ENCODE results near the gene MSH3.

The MSH3 gene

DNA sequence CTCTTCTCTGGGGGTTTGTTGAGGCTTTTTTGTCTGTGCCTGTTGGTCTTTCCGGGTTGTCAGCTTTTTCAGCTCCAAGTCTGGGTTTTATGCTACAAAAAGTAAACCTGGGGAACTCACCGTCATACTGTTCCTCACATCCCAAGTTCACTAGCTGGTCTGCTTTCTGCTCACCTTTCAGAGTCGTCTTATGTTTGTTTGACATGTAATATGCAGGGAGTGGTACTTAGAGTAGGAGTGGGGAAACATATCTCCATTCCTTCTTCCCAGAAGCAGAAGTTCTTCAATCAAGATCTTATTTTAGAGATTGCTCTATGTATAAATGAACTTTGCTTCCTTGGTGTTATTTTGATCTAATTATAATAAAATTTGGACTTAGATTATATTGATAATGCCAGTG lies 42.0 kb downstream of the MSH3 start:
- Histone ChIP-seq H2AFZ (ENCODE audit: low read length) (no peak overlapping the region), H3K4me2 (ENCODE audit: low read depth, low read length) (no peak overlapping the region), H3K79me2 (ENCODE audit: low read length) (no peaks in the 10 kb centered on the region), H3K9me3 (replicated peaks; ENCODE audit: insufficient read depth, low read length) (no peaks in the 10 kb centered on the region), H3K36me3 (replicated peaks; ENCODE audit: insufficient read depth, low read length) (no peaks in the 10 kb centered on the region), H3K9ac (ENCODE audit: low read length) (no peak overlapping the region), H3K4me3 (ENCODE audit: low read length) (no peak overlapping the region), H4K20me1 (ENCODE audit: insufficient read depth, low read length) (no peaks in the 10 kb centered on the region), H3F3A (ENCODE audit: insufficient read depth, low read length) (no peaks in the 10 kb centered on the region), H3K9me2 (replicated peaks; ENCODE audit: insufficient read depth, low read length) (no peaks in the 10 kb centered on the region), H3K27me3 (replicated peaks; ENCODE audit: insufficient read depth, low read length) (no peaks in the 10 kb centered on the region), H3K27ac (ENCODE audit: low read length) (no peak overlapping the region), H3K4me1 (ENCODE audit: low read length) (no peaks in the 10 kb centered on the region)
- no peak for DNase-seq
- TF ChIP-seq, protein P1, sequence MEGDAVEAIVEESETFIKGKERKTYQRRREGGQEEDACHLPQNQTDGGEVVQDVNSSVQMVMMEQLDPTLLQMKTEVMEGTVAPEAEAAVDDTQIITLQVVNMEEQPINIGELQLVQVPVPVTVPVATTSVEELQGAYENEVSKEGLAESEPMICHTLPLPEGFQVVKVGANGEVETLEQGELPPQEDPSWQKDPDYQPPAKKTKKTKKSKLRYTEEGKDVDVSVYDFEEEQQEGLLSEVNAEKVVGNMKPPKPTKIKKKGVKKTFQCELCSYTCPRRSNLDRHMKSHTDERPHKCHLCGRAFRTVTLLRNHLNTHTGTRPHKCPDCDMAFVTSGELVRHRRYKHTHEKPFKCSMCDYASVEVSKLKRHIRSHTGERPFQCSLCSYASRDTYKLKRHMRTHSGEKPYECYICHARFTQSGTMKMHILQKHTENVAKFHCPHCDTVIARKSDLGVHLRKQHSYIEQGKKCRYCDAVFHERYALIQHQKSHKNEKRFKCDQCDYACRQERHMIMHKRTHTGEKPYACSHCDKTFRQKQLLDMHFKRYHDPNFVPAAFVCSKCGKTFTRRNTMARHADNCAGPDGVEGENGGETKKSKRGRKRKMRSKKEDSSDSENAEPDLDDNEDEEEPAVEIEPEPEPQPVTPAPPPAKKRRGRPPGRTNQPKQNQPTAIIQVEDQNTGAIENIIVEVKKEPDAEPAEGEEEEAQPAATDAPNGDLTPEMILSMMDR (IDR thresholded peaks at IDR 0.05; ENCODE audit: low read length), result no peak
- no peak for TF ChIP-seq EZH2 (optimal IDR thresholded peaks at IDR 0.05; ENCODE audit: low read depth, low read length)
- TF ChIP-seq EZH2phosphoT487 (IDR thresholded peaks at IDR 0.05; ENCODE audit: low read length), result no peak

DNA sequence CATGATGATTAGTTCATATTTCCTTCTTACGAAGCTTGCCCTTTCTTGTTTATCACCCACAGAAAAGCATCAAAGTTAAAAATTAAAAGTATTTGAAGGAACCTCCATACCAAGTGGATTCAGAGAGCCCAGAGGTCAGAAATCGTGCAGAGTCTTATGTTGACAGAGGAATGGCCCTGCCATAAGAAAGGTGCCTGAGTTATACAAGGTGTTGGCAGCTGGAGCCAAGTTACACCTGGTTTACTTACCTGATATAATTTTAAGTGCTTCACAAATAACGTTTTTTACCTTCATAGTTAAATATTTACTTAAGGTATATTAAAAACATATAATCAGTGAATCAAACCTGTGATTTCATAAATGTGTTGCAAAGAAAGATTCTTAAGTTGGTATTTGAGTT lies 42.6 kb downstream of the MSH3 start:
- Histone ChIP-seq H3K9me2 (replicated peaks; ENCODE audit: insufficient read depth, low read length) (no peaks in the 10 kb centered on the region), H3K36me3 (replicated peaks; ENCODE audit: insufficient read depth, low read length) (no peaks in the 10 kb centered on the region), H3K9me3 (replicated peaks; ENCODE audit: insufficient read depth, low read length) (no peaks in the 10 kb centered on the region), H3K9ac (ENCODE audit: low read length) (no peak overlapping the region), H4K20me1 (ENCODE audit: insufficient read depth, low read length) (no peaks in the 10 kb centered on the region), H3K4me2 (ENCODE audit: low read depth, low read length) (no peak overlapping the region), H3K4me3 (ENCODE audit: low read length) (no peak overlapping the region), H2AFZ (ENCODE audit: low read length) (no peak overlapping the region), H3F3A (ENCODE audit: insufficient read depth, low read length) (no peaks in the 10 kb centered on the region), H3K27me3 (replicated peaks; ENCODE audit: insufficient read depth, low read length) (no peaks in the 10 kb centered on the region), H3K27ac (ENCODE audit: low read length) (no peak overlapping the region), H3K4me1 (ENCODE audit: low read length) (no peaks in the 10 kb centered on the region), H3K79me2 (ENCODE audit: low read length) (no peaks in the 10 kb centered on the region)
- TF ChIP-seq EZH2phosphoT487 (IDR thresholded peaks at IDR 0.05; ENCODE audit: low read length), result no peak
- no peak for TF ChIP-seq EZH2 (optimal IDR thresholded peaks at IDR 0.05; ENCODE audit: low read depth, low read length)
- TF ChIP-seq, protein P1 (IDR thresholded peaks at IDR 0.05; ENCODE audit: low read length), result no peak
- DNase-seq, result no peak

DNA sequence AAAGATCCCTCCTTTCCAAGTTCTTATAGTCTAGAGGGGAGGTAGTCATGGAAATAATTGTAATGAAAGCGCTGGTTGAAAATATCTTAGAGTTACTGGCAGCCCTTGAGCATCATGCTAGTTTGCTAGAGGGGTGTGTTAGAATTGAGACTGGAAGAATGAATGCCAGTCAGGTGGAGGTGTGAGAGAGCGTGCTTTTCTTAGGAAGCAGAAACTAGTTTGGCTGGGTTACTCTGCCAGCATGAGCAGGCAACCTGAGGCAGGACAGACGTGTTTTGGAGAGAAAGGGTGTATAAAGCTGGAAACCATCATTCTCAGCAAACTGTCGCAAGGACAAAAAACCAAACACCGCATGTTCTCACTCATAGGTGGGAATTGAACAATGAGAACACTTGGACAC lies 43.9 kb downstream of the MSH3 start:
- H3K9me2 ChIP-seq (replicated peaks; ENCODE audit: insufficient read depth, low read length), result no peaks in the 10 kb centered on the region
- no peaks in the 10 kb centered on the region for H3K9me3 ChIP-seq (replicated peaks; ENCODE audit: insufficient read depth, low read length)
- H3K4me3 ChIP-seq (ENCODE audit: low read length), result no peak overlapping the region
- DNase-seq, result no peak
- no peaks in the 10 kb centered on the region for H4K20me1 ChIP-seq (ENCODE audit: insufficient read depth, low read length)
- TF ChIP-seq, protein P1 (IDR thresholded peaks at IDR 0.05; ENCODE audit: low read length), result no peak
- TF ChIP-seq EZH2phosphoT487 (IDR thresholded peaks at IDR 0.05; ENCODE audit: low read length) (no peak), EZH2 (optimal IDR thresholded peaks at IDR 0.05; ENCODE audit: low read depth, low read length) (no peak)
- H3F3A ChIP-seq (ENCODE audit: insufficient read depth, low read length), result no peaks in the 10 kb centered on the region
- peaks cover 2% of the 10 kb centered on the region; the same call in 1 of the 2 replicates for H3K4me1 ChIP-seq (ENCODE audit: low read length)
- no peaks in the 10 kb centered on the region for H3K27me3 ChIP-seq (replicated peaks; ENCODE audit: insufficient read depth, low read length)
- H3K79me2 ChIP-seq (ENCODE audit: low read length), result no peaks in the 10 kb centered on the region
- no peak overlapping the region for H3K9ac ChIP-seq (ENCODE audit: low read length)
- H2AFZ ChIP-seq (ENCODE audit: low read length), result no peak overlapping the region
- H3K36me3 ChIP-seq (replicated peaks; ENCODE audit: insufficient read depth, low read length), result no peaks in the 10 kb centered on the region
- no peak overlapping the region for H3K4me2 ChIP-seq (ENCODE audit: low read depth, low read length)
- H3K27ac ChIP-seq (ENCODE audit: low read length), result no peak overlapping the region
